ENCODE results near the gene TMEM138. TPM values are rescaled to one million over a fixed set of nuclear protein-coding genes. Genes with fewer than 3 reads are reported as not detected.

TMEM138 gene
- total RNA-seq, 1 experiment from 2014 or later: 46.3 TPM

GRCh38 chr11:61364012-61364675, 2.0 kb downstream of the TMEM138 start:
- H3K9me3 Mint-ChIP-seq (ENCODE audit: unreplicated experiment): no peaks in the 10 kb centered on the region
- Histone ChIP-seq H3K36me3 (ENCODE audit: control insufficient read depth, insufficient read depth, low read length) (peaks cover 3% of the 10 kb centered on the region; the same call in 1 of the 2 replicates), H3K9me3 (no peaks in the 10 kb centered on the region), H3K4me3 (ENCODE audit: low read depth, low read length) (no peak overlapping the region), H3K27me3 (replicated peaks; ENCODE audit: control insufficient read depth, insufficient read depth, low read length) (no peaks in the 10 kb centered on the region), H3K4me1 (0 out of 2 replicates have a peak, but pooled peaks cover 3% of the 10 kb centered on the region)
- POLR2A ChIA-PET: no interaction called here
- peaks cover 74% of the 10 kb centered on the region for H3K36me3 Mint-ChIP-seq (ENCODE audit: insufficient read depth, unreplicated experiment)
- peak overlapping the region; percentile 87 for H3K4me3 Mint-ChIP-seq (ENCODE audit: unreplicated experiment)
- BruUV-seq (replicated peaks): no TSS peak
- TF ChIP-seq, protein P1, sequence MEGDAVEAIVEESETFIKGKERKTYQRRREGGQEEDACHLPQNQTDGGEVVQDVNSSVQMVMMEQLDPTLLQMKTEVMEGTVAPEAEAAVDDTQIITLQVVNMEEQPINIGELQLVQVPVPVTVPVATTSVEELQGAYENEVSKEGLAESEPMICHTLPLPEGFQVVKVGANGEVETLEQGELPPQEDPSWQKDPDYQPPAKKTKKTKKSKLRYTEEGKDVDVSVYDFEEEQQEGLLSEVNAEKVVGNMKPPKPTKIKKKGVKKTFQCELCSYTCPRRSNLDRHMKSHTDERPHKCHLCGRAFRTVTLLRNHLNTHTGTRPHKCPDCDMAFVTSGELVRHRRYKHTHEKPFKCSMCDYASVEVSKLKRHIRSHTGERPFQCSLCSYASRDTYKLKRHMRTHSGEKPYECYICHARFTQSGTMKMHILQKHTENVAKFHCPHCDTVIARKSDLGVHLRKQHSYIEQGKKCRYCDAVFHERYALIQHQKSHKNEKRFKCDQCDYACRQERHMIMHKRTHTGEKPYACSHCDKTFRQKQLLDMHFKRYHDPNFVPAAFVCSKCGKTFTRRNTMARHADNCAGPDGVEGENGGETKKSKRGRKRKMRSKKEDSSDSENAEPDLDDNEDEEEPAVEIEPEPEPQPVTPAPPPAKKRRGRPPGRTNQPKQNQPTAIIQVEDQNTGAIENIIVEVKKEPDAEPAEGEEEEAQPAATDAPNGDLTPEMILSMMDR (IDR thresholded peaks at IDR 0.05; ENCODE audit: insufficient read depth in 1 of 2, low read depth in 1 of 2, low read length in 1 of 2, severe bottlenecking in 1 of 2, unreplicated experiment in 1 of 2): no peak
- CTCF ChIA-PET: interaction anchor here (0.6 to 5.2 kb wide), 2 partner anchors 28 to 534 kb away, joined by 3 to 41 read pairs; no protein-coding TSS in a partner anchor
- H3K27me3 Mint-ChIP-seq (ENCODE audit: insufficient read depth, unreplicated experiment): no peaks in the 10 kb centered on the region
- H3K4me1 Mint-ChIP-seq (ENCODE audit: low read depth, unreplicated experiment): no peaks in the 10 kb centered on the region
- peak overlapping the region; percentile 93 for H3K27ac Mint-ChIP-seq (ENCODE audit: unreplicated experiment)
- intact Hi-C loops (cut with micrococcal nuclease; ENCODE audit: unreplicated experiment): no loop called here
- DNase-seq: no peak

DNA sequence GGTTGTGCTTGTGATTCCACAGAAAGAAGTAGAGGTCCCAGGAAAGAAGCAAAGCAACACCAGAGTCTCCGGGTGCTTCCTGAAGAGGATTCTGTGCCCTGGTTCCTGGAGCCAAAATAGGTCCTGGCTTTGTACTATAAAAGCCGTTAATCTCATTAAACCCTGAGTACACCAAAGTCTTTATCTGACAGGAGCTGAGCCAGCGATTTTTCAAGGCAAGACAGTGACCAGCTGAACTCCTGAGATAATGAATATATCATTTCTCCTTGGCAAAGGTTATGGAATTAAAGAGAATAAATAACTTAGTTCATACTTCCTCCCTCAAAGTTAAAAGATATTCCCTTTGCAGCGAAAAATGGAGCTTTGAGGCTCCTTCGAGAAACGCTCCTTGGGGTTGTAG, 5.2 kb downstream of the TMEM138 start:
- no peak overlapping the region for H3K4me3 Mint-ChIP-seq (ENCODE audit: unreplicated experiment)
- no peak for DNase-seq
- no peak overlapping the region for H3K4me3 ChIP-seq (ENCODE audit: low read depth, low read length)
- POLR2A ChIA-PET: interaction anchor here (0.6 kb wide), 1 partner anchor 31 kb away, joined by 8 read pairs; no protein-coding TSS in a partner anchor
- no TSS peak for BruUV-seq (replicated peaks)
- intact Hi-C loops (cut with micrococcal nuclease; ENCODE audit: unreplicated experiment): no loop called here
- H3K27me3 Mint-ChIP-seq (ENCODE audit: insufficient read depth, unreplicated experiment): no peaks in the 10 kb centered on the region
- H3K9me3 Mint-ChIP-seq (ENCODE audit: unreplicated experiment): no peaks in the 10 kb centered on the region
- CTCF ChIA-PET: no interaction called here
- H3K36me3 ChIP-seq (ENCODE audit: control insufficient read depth, insufficient read depth, low read length): peaks cover 3% of the 10 kb centered on the region; the same call in 1 of the 2 replicates
- peaks cover 92% of the 10 kb centered on the region for H3K36me3 Mint-ChIP-seq (ENCODE audit: insufficient read depth, unreplicated experiment)
- H3K9me3 ChIP-seq: no peaks in the 10 kb centered on the region
- TF ChIP-seq, protein P1 (IDR thresholded peaks at IDR 0.05; ENCODE audit: insufficient read depth in 1 of 2, low read depth in 1 of 2, low read length in 1 of 2, severe bottlenecking in 1 of 2, unreplicated experiment in 1 of 2): no peak
- no peak overlapping the region for H3K27ac Mint-ChIP-seq (ENCODE audit: unreplicated experiment)
- no peaks in the 10 kb centered on the region for H3K27me3 ChIP-seq (replicated peaks; ENCODE audit: control insufficient read depth, insufficient read depth, low read length)
- no peaks in the 10 kb centered on the region for H3K4me1 Mint-ChIP-seq (ENCODE audit: low read depth, unreplicated experiment)
- H3K4me1 ChIP-seq: no peaks in the 10 kb centered on the region

- Histone ChIP-seq H3K4me3 (ENCODE audit: low read depth, low read length) (no peak overlapping the region), H3K27me3 (replicated peaks; ENCODE audit: control insufficient read depth, insufficient read depth, low read length) (no peaks in the 10 kb centered on the region), H3K4me1 (no peaks in the 10 kb centered on the region), H3K36me3 (ENCODE audit: control insufficient read depth, insufficient read depth, low read length) (peaks cover 3% of the 10 kb centered on the region; the same call in 1 of the 2 replicates), H3K9me3 (peaks cover 6% of the 10 kb centered on the region)
- Mint-ChIP-seq H3K27ac (ENCODE audit: unreplicated experiment) (no peak overlapping the region), H3K9me3 (ENCODE audit: unreplicated experiment) (no peaks in the 10 kb centered on the region), H3K4me1 (ENCODE audit: low read depth, unreplicated experiment) (no peaks in the 10 kb centered on the region), H3K36me3 (ENCODE audit: insufficient read depth, unreplicated experiment) (peaks cover 87% of the 10 kb centered on the region), H3K4me3 (ENCODE audit: unreplicated experiment) (no peak overlapping the region), H3K27me3 (ENCODE audit: insufficient read depth, unreplicated experiment) (no peaks in the 10 kb centered on the region)
- intact Hi-C loops (cut with micrococcal nuclease; ENCODE audit: unreplicated experiment): no loop called here
- no peak for DNase-seq
- ChIA-PET POLR2A (no interaction called here), CTCF (interaction anchor here (1.1 kb wide), 2 partner anchors 17 to 33 kb away, joined by 3 to 5 read pairs; no protein-coding TSS in a partner anchor)
- TF ChIP-seq, protein P1 (IDR thresholded peaks at IDR 0.05; ENCODE audit: insufficient read depth in 1 of 2, low read depth in 1 of 2, low read length in 1 of 2, severe bottlenecking in 1 of 2, unreplicated experiment in 1 of 2): no peak
- BruUV-seq (replicated peaks): no TSS peak
These were observed 6.5 kb downstream of the TMEM138 start for GRCh38 chr11:61368646-61369045.
